Spleen (tissue), 11 donors: Measurements from ENCODE around the gene CALN1. TPM values are rescaled to one million over a fixed set of nuclear protein-coding genes. Genes with fewer than 3 reads are reported as not detected.

ENCODE experiments used
- DNase-seq: peaks from one replicate; pipeline ENCODE4 v3.0.0-alpha.2; 2020
- H3K27ac ChIP-seq, 8 donors: fragments of 200-600 bp; sonication (generic) in 7 of 8; 1 replicate in 4 of 8; 2 replicates in 4 of 8; pipeline versions ENCODE4 v1.5.0 to v1.8.0; 2016 to 2021; ENCODE audit warnings: inconsistent platforms in 4 of 8, mild to moderate bottlenecking in 4 of 8, moderate library complexity in 1 of 8
- H3K27me3 ChIP-seq, 7 donors: fragments of 200-600 bp; sonication (generic) in 6 of 7; replicated peaks in 1 of 7; 1 replicate in 4 of 7; 2 replicates in 3 of 7; pipeline versions ENCODE4 v1.5.0 to v1.8.0; 2016 to 2021; ENCODE audit warnings: inconsistent platforms in 3 of 7, mild to moderate bottlenecking in 1 of 7
- H3K36me3 ChIP-seq, 6 donors: fragments of 200-600 bp; sonication (generic) in 5 of 6; 1 replicate in 4 of 6; 2 replicates in 2 of 6; pipeline versions ENCODE4 v1.5.0 to v1.8.0; 2016 to 2021; ENCODE audit warnings: inconsistent platforms in 2 of 6
- H3K4me1 ChIP-seq, 6 donors: fragments of 200-600 bp; sonication (generic) in 5 of 6; 1 replicate in 3 of 6; 2 replicates in 3 of 6; pipeline versions ENCODE4 v1.5.0 to v1.8.0; 2016 to 2021; ENCODE audit warnings: inconsistent platforms in 3 of 6
- H3K4me3 ChIP-seq, 8 donors: fragments of 200-600 bp; sonication (generic) in 7 of 8; 1 replicate in 4 of 8; 2 replicates in 4 of 8; pipeline versions ENCODE4 v1.5.0 to v1.8.0; 2016 to 2021; ENCODE audit warnings: inconsistent platforms in 4 of 8, mild to moderate bottlenecking in 4 of 8, moderate library complexity in 2 of 8
- H3K9me3 ChIP-seq, 8 donors: fragments of 200-600 bp; sonication (generic) in 7 of 8; 1 replicate in 4 of 8; 2 replicates in 4 of 8; pipeline versions ENCODE4 v1.5.0 to v1.8.0; 2016 to 2021; ENCODE audit warnings: inconsistent platforms in 4 of 8
- CTCF ChIP-seq, 11 experiments: fragments of 200-600 bp in 7 of 11; fragments of 450-650 bp in 4 of 11; sonication (generic) in 4 of 11; IDR thresholded peaks in 8 of 11; conservative IDR thresholded peaks in 3 of 11; 1 replicate in 7 of 11; 2 replicates in 4 of 11; pipeline versions ENCODE4 v1.4.0 to v1.8.0; 2016 to 2021; ENCODE audit warnings: antibody characterized with exemption in 11 of 11, inconsistent platforms in 4 of 11, mild to moderate bottlenecking in 1 of 11
- POLR2A ChIP-seq, 3 donors: fragments of 450-650 bp; IDR thresholded peaks; one replicate each; pipeline ENCODE4 v1.5.1; 2017; ENCODE audit warnings: antibody characterized with exemption in 3 of 3, mild to moderate bottlenecking in 1 of 3
- POLR2AphosphoS5 ChIP-seq, 3 donors: sonication (generic); formaldehyde crosslinking; IDR thresholded peaks; one replicate each; pipeline ENCODE4 v1.5.1; 2017; ENCODE audit warnings: antibody characterized with exemption in 3 of 3
- WGBS, 5 donors: extraction: QIAGEN DNeasy Blood & Tissue Kit in 3 of 5; methylation state at CpG; one replicate each; pipeline versions ENCODE4 v1.1.5 to v1.1.7; 2013 to 2018; 5-methylcytosine and 5-hydroxymethylcytosine counted together
- intact Hi-C: fragments of 100-400 bp; cut with DNase I; formaldehyde crosslinking; loops from one replicate; pipeline ENCODE4 v1.15.0; 2023; ENCODE audit warnings: low total_unique reads
- polyA plus RNA-seq, 3 donors: library from polyadenylated mRNA; stranded (reverse); fragments of 200-250 nt; gene quantifications; one replicate each; pipeline ENCODE4 v1.2.1, GENCODE V29; 2013
- total RNA-seq, 7 donors: library from RNA; depleted of rRNA in 3 of 7; stranded (reverse); fragments of >200 nt in 3 of 7; fragmentation: NEBNext Ultra II Directional in 4 of 7; extraction: Animal tissue kit (Norgen Biotek cat#: 25700) in 4 of 7; gene quantifications; one replicate each; pipeline versions ENCODE4 v1.1.0 to v1.2.1, GENCODE V29; 2016 to 2021
- donor health status: healthy with polysubstance abuse.
- donor health status: DM: no; HTN: no; CAD: no; lungs with moderate emphysema.
- donor health status: DM: no; HTN: no; CAD: no.
- donor health status: Bipolar disorder and iron deficiency.
- donor health status: healthy.
- donor health status: DM: no; HTN: no; CAD: no.
- donor health status: DM: yes; HTN: yes; CAD: no.

CALN1 gene
- total and polyA plus RNA-seq, 10 donors: under 0.01 to 0.19 (median 0.03) TPM; not detected in 7

GRCh38 chr7:72035266-72035665 is 376.9 kb downstream of the CALN1 start:
- Histone ChIP-seq H3K4me3 (no peak overlapping the region), H3K27me3 (no peaks in the 10 kb centered on the region), H3K9me3 (peaks cover 0 to 47% (median 21%) of the 10 kb centered on the region in 8 donors), H3K27ac (no peak overlapping the region), H3K4me1 (no peaks in the 10 kb centered on the region), H3K36me3 (no peaks in the 10 kb centered on the region)
- intact Hi-C loops: no loop called here
- no peak for DNase-seq
- TF ChIP-seq POLR2AphosphoS5 (IDR thresholded peaks at IDR 0.05) (no peak), POLR2A (IDR thresholded peaks at IDR 0.05) (no peak), CTCF (IDR thresholded peaks at IDR 0.05 in 8 of 11, conservative IDR thresholded peaks at IDR 0.05 in 3 of 11) (no peak)
- WGBS, 5 donors: 51 to 77% (median 65%) methylated on average over 1 of the region's 1 CpG

GRCh38 chr7:72032934-72033333 is 379.2 kb downstream of the CALN1 start:
- Histone ChIP-seq H3K36me3 (no peaks in the 10 kb centered on the region), H3K4me1 (no peaks in the 10 kb centered on the region), H3K27ac (no peak overlapping the region), H3K9me3 (peaks cover 0 to 46% (median 24%) of the 10 kb centered on the region in 8 donors), H3K27me3 (no peaks in the 10 kb centered on the region), H3K4me3 (no peak overlapping the region)
- no peak for DNase-seq
- 24 to 42% (median 41%) methylated on average over 1 of the region's 1 CpG for WGBS, 5 donors
- no peak for TF ChIP-seq CTCF (IDR thresholded peaks at IDR 0.05 in 8 of 11, conservative IDR thresholded peaks at IDR 0.05 in 3 of 11)
- TF ChIP-seq POLR2AphosphoS5 (IDR thresholded peaks at IDR 0.05): no peak
- no peak for TF ChIP-seq POLR2A (IDR thresholded peaks at IDR 0.05)
- intact Hi-C loops: no loop called here

GRCh38 chr7:72030994-72031667 is 381.0 kb downstream of the CALN1 start:
- Histone ChIP-seq H3K9me3 (peaks cover 0 to 32% (median 11%) of the 10 kb centered on the region in 8 donors), H3K4me3 (no peak overlapping the region), H3K27ac (no peak overlapping the region), H3K27me3 (no peaks in the 10 kb centered on the region), H3K4me1 (no peaks in the 10 kb centered on the region), H3K36me3 (no peaks in the 10 kb centered on the region)
- TF ChIP-seq POLR2A (IDR thresholded peaks at IDR 0.05) (no peak), POLR2AphosphoS5 (IDR thresholded peaks at IDR 0.05) (no peak), CTCF (IDR thresholded peaks at IDR 0.05 in 8 of 11, conservative IDR thresholded peaks at IDR 0.05 in 3 of 11) (no peak)
- intact Hi-C loops: no loop called here
- no peak for DNase-seq
- 87 to 94% (median 89%) methylated on average over 4 of the region's 4 CpGs for WGBS, 5 donors

GRCh38 chr7:72028267-72028666 is 383.9 kb downstream of the CALN1 start:
- Histone ChIP-seq H3K4me3 (no peak overlapping the region), H3K36me3 (no peaks in the 10 kb centered on the region), H3K27me3 (no peaks in the 10 kb centered on the region), H3K4me1 (no peaks in the 10 kb centered on the region), H3K27ac (no peak overlapping the region), H3K9me3 (peaks cover 0 to 15% (median 0%) of the 10 kb centered on the region in 8 donors)
- 85 to 97% (median 90%) methylated on average over 6 of the region's 6 CpGs for WGBS, 5 donors
- intact Hi-C loops: no loop called here
- TF ChIP-seq POLR2AphosphoS5 (IDR thresholded peaks at IDR 0.05): no peak
- TF ChIP-seq POLR2A (IDR thresholded peaks at IDR 0.05): no peak
- TF ChIP-seq CTCF (IDR thresholded peaks at IDR 0.05 in 8 of 11, conservative IDR thresholded peaks at IDR 0.05 in 3 of 11): no peak
- DNase-seq: no peak
